ENCODE measurements around the gene USP46.

Gene USP46

GRCh38 chr4:52606040-52606439 is 53.1 kb downstream of the USP46 start:
- Histone ChIP-seq H3K36me3 (ENCODE audit: control insufficient read depth, insufficient read depth, low read length) (peaks cover 9% of the 10 kb centered on the region), H3K4me1 (ENCODE audit: control insufficient read depth, insufficient read depth, low read length) (no peaks in the 10 kb centered on the region), H3K4me3 (ENCODE audit: low read length) (no peak overlapping the region), H3K27me3 (ENCODE audit: control insufficient read depth, insufficient read depth, low read length) (no peaks in the 10 kb centered on the region), H3K27ac (ENCODE audit: low read depth, low read length) (no peak overlapping the region), H3K9ac (ENCODE audit: low read length) (no peak overlapping the region)

GRCh38 chr4:52604215-52604614 is 54.9 kb downstream of the USP46 start:
- no peaks in the 10 kb centered on the region for H3K27me3 ChIP-seq (ENCODE audit: control insufficient read depth, insufficient read depth, low read length)
- H3K36me3 ChIP-seq (ENCODE audit: control insufficient read depth, insufficient read depth, low read length), result peaks cover 9% of the 10 kb centered on the region
- H3K4me3 ChIP-seq (ENCODE audit: low read length), result no peak overlapping the region
- no peak overlapping the region for H3K27ac ChIP-seq (ENCODE audit: low read depth, low read length)
- no peak overlapping the region for H3K9ac ChIP-seq (ENCODE audit: low read length)
- no peaks in the 10 kb centered on the region for H3K4me1 ChIP-seq (ENCODE audit: control insufficient read depth, insufficient read depth, low read length)

- no peaks in the 10 kb centered on the region for H3K4me1 ChIP-seq (ENCODE audit: control insufficient read depth, insufficient read depth, low read length)
- no peaks in the 10 kb centered on the region for H3K36me3 ChIP-seq (ENCODE audit: control insufficient read depth, insufficient read depth, low read length)
- no peaks in the 10 kb centered on the region for H3K27me3 ChIP-seq (ENCODE audit: control insufficient read depth, insufficient read depth, low read length)
- H3K27ac ChIP-seq (ENCODE audit: low read depth, low read length), result no peak overlapping the region
- H3K4me3 ChIP-seq (ENCODE audit: low read length), result no peak overlapping the region
- H3K9ac ChIP-seq (ENCODE audit: low read length), result no peak overlapping the region
These were observed 58.8 kb downstream of the USP46 start for GRCh38 chr4:52600275-52600674.

GRCh38 chr4:52595001-52595400 is 64.1 kb downstream of the USP46 start:
- Histone ChIP-seq H3K9ac (ENCODE audit: low read length) (no peak overlapping the region), H3K36me3 (ENCODE audit: control insufficient read depth, insufficient read depth, low read length) (no peaks in the 10 kb centered on the region), H3K27ac (ENCODE audit: low read depth, low read length) (no peak overlapping the region), H3K27me3 (ENCODE audit: control insufficient read depth, insufficient read depth, low read length) (no peaks in the 10 kb centered on the region), H3K4me1 (ENCODE audit: control insufficient read depth, insufficient read depth, low read length) (no peaks in the 10 kb centered on the region), H3K4me3 (ENCODE audit: low read length) (no peak overlapping the region)

GRCh38 chr4:52592287-52592686 is 66.8 kb downstream of the USP46 start:
- H3K4me1 ChIP-seq (ENCODE audit: control insufficient read depth, insufficient read depth, low read length), result no peaks in the 10 kb centered on the region

GRCh38 chr4:52588771-52589591 is 70.1 kb downstream of the USP46 start:
- Histone ChIP-seq H3K4me3 (ENCODE audit: low read length) (no peak overlapping the region), H3K27me3 (ENCODE audit: control insufficient read depth, insufficient read depth, low read length) (no peaks in the 10 kb centered on the region), H3K36me3 (ENCODE audit: control insufficient read depth, insufficient read depth, low read length) (no peaks in the 10 kb centered on the region), H3K27ac (ENCODE audit: low read depth, low read length) (no peak overlapping the region), H3K9ac (ENCODE audit: low read length) (no peak overlapping the region), H3K4me1 (ENCODE audit: control insufficient read depth, insufficient read depth, low read length) (no peaks in the 10 kb centered on the region)

More at GRCh38 chr4:52592287-52592686, 66.8 kb downstream of the USP46 start:
- no peaks in the 10 kb centered on the region for H3K36me3 ChIP-seq (ENCODE audit: control insufficient read depth, insufficient read depth, low read length)
- H3K4me3 ChIP-seq (ENCODE audit: low read length), result no peak overlapping the region
- H3K9ac ChIP-seq (ENCODE audit: low read length), result no peak overlapping the region
- no peaks in the 10 kb centered on the region for H3K27me3 ChIP-seq (ENCODE audit: control insufficient read depth, insufficient read depth, low read length)
- H3K27ac ChIP-seq (ENCODE audit: low read depth, low read length), result no peak overlapping the region

- H3K4me3 ChIP-seq (ENCODE audit: low read length), result no peak overlapping the region
- H3K27me3 ChIP-seq (ENCODE audit: control insufficient read depth, insufficient read depth, low read length), result no peaks in the 10 kb centered on the region
- no peak overlapping the region for H3K9ac ChIP-seq (ENCODE audit: low read length)
- H3K4me1 ChIP-seq (ENCODE audit: control insufficient read depth, insufficient read depth, low read length), result no peaks in the 10 kb centered on the region
- H3K27ac ChIP-seq (ENCODE audit: low read depth, low read length), result no peak overlapping the region
- no peaks in the 10 kb centered on the region for H3K36me3 ChIP-seq (ENCODE audit: control insufficient read depth, insufficient read depth, low read length)
These were observed 71.0 kb downstream of the USP46 start for GRCh38 chr4:52588097-52588496.

GRCh38 chr4:52586069-52586468 is 73.0 kb downstream of the USP46 start:
- no peak overlapping the region for H3K27ac ChIP-seq (ENCODE audit: low read depth, low read length)
- no peak overlapping the region for H3K4me3 ChIP-seq (ENCODE audit: low read length)
- no peaks in the 10 kb centered on the region for H3K27me3 ChIP-seq (ENCODE audit: control insufficient read depth, insufficient read depth, low read length)
- no peaks in the 10 kb centered on the region for H3K36me3 ChIP-seq (ENCODE audit: control insufficient read depth, insufficient read depth, low read length)
- no peaks in the 10 kb centered on the region for H3K4me1 ChIP-seq (ENCODE audit: control insufficient read depth, insufficient read depth, low read length)
- H3K9ac ChIP-seq (ENCODE audit: low read length), result no peak overlapping the region

GRCh38 chr4:52585379-52585778 is 73.7 kb downstream of the USP46 start:
- H3K9ac ChIP-seq (ENCODE audit: low read length), result no peak overlapping the region
- H3K36me3 ChIP-seq (ENCODE audit: control insufficient read depth, insufficient read depth, low read length), result no peaks in the 10 kb centered on the region
- H3K4me1 ChIP-seq (ENCODE audit: control insufficient read depth, insufficient read depth, low read length), result no peaks in the 10 kb centered on the region
- no peak overlapping the region for H3K27ac ChIP-seq (ENCODE audit: low read depth, low read length)
- H3K27me3 ChIP-seq (ENCODE audit: control insufficient read depth, insufficient read depth, low read length), result no peaks in the 10 kb centered on the region
- no peak overlapping the region for H3K4me3 ChIP-seq (ENCODE audit: low read length)

GRCh38 chr4:52579602-52580272 is 79.4 kb downstream of the USP46 start:
- no peaks in the 10 kb centered on the region for H3K27me3 ChIP-seq (ENCODE audit: control insufficient read depth, insufficient read depth, low read length)
- no peak overlapping the region for H3K4me3 ChIP-seq (ENCODE audit: low read length)
- H3K4me1 ChIP-seq (ENCODE audit: control insufficient read depth, insufficient read depth, low read length), result no peaks in the 10 kb centered on the region
- no peak overlapping the region for H3K9ac ChIP-seq (ENCODE audit: low read length)
- no peak overlapping the region for H3K27ac ChIP-seq (ENCODE audit: low read depth, low read length)
- H3K36me3 ChIP-seq (ENCODE audit: control insufficient read depth, insufficient read depth, low read length), result no peaks in the 10 kb centered on the region

- Histone ChIP-seq H3K9ac (ENCODE audit: low read length) (no peak overlapping the region), H3K4me1 (ENCODE audit: control insufficient read depth, insufficient read depth, low read length) (no peaks in the 10 kb centered on the region), H3K27me3 (ENCODE audit: control insufficient read depth, insufficient read depth, low read length) (no peaks in the 10 kb centered on the region), H3K36me3 (ENCODE audit: control insufficient read depth, insufficient read depth, low read length) (no peaks in the 10 kb centered on the region), H3K27ac (ENCODE audit: low read depth, low read length) (no peak overlapping the region), H3K4me3 (ENCODE audit: low read length) (no peak overlapping the region)
These were observed 80.2 kb downstream of the USP46 start for GRCh38 chr4:52578951-52579350.

- Histone ChIP-seq H3K4me3 (ENCODE audit: low read length) (no peak overlapping the region), H3K36me3 (ENCODE audit: control insufficient read depth, insufficient read depth, low read length) (no peaks in the 10 kb centered on the region), H3K4me1 (ENCODE audit: control insufficient read depth, insufficient read depth, low read length) (no peaks in the 10 kb centered on the region), H3K27me3 (ENCODE audit: control insufficient read depth, insufficient read depth, low read length) (no peaks in the 10 kb centered on the region), H3K27ac (ENCODE audit: low read depth, low read length) (no peak overlapping the region), H3K9ac (ENCODE audit: low read length) (no peak overlapping the region)
These were observed 81.5 kb downstream of the USP46 start for GRCh38 chr4:52577624-52577962.

Data from rectal smooth muscle tissue (tissue), 1 donor.